Measurements from ENCODE around the gene ARMC7. TPM values are rescaled to one million over a fixed set of nuclear protein-coding genes. Genes with fewer than 3 reads are reported as not detected.

ARMC7 gene
- total and polyA plus RNA-seq, 2 of the 13 experiments (the other 11 are each of a cell fraction or from before 2014, with no cell fraction given) = 3.9 to 4.2 TPM

DNA sequence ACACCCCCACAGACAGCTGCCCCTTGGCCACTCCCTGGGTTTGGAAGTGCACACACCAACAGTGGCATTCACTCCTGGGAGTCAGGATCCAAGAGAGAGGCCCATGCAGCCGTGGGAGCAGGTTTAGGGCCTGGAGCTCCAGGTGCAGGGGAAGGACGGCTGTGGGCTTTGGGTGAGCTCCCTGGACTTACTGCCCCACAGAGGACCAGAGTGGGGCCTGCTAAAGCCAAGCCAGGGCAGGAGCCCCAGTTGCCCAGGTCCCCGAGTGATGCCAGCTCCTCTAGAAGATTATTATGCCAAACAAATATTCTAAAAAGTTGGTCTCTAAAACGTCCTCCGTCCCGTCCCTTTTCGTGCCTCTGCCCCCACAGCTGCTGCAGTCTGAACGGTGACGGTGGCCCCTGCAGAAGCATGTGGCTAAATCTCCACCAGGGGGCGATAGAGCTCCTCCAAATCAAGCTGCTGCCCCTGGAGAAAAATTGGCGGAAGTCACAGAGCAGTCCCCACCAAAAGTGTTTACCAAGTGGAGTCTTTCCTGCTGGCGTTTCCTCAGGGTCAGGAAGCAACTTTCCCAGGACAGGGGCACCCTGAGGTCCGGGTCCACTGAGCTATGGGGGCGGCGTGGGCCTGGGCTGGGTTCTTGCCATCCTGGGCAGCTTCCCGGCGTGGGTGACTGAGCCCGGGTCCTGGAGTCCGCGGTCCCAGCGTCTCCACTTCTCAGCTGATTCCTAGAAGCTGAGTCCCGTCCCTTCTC is 4.2 kb downstream of the ARMC7 start (continued):
- TF ChIP-seq, protein P1, sequence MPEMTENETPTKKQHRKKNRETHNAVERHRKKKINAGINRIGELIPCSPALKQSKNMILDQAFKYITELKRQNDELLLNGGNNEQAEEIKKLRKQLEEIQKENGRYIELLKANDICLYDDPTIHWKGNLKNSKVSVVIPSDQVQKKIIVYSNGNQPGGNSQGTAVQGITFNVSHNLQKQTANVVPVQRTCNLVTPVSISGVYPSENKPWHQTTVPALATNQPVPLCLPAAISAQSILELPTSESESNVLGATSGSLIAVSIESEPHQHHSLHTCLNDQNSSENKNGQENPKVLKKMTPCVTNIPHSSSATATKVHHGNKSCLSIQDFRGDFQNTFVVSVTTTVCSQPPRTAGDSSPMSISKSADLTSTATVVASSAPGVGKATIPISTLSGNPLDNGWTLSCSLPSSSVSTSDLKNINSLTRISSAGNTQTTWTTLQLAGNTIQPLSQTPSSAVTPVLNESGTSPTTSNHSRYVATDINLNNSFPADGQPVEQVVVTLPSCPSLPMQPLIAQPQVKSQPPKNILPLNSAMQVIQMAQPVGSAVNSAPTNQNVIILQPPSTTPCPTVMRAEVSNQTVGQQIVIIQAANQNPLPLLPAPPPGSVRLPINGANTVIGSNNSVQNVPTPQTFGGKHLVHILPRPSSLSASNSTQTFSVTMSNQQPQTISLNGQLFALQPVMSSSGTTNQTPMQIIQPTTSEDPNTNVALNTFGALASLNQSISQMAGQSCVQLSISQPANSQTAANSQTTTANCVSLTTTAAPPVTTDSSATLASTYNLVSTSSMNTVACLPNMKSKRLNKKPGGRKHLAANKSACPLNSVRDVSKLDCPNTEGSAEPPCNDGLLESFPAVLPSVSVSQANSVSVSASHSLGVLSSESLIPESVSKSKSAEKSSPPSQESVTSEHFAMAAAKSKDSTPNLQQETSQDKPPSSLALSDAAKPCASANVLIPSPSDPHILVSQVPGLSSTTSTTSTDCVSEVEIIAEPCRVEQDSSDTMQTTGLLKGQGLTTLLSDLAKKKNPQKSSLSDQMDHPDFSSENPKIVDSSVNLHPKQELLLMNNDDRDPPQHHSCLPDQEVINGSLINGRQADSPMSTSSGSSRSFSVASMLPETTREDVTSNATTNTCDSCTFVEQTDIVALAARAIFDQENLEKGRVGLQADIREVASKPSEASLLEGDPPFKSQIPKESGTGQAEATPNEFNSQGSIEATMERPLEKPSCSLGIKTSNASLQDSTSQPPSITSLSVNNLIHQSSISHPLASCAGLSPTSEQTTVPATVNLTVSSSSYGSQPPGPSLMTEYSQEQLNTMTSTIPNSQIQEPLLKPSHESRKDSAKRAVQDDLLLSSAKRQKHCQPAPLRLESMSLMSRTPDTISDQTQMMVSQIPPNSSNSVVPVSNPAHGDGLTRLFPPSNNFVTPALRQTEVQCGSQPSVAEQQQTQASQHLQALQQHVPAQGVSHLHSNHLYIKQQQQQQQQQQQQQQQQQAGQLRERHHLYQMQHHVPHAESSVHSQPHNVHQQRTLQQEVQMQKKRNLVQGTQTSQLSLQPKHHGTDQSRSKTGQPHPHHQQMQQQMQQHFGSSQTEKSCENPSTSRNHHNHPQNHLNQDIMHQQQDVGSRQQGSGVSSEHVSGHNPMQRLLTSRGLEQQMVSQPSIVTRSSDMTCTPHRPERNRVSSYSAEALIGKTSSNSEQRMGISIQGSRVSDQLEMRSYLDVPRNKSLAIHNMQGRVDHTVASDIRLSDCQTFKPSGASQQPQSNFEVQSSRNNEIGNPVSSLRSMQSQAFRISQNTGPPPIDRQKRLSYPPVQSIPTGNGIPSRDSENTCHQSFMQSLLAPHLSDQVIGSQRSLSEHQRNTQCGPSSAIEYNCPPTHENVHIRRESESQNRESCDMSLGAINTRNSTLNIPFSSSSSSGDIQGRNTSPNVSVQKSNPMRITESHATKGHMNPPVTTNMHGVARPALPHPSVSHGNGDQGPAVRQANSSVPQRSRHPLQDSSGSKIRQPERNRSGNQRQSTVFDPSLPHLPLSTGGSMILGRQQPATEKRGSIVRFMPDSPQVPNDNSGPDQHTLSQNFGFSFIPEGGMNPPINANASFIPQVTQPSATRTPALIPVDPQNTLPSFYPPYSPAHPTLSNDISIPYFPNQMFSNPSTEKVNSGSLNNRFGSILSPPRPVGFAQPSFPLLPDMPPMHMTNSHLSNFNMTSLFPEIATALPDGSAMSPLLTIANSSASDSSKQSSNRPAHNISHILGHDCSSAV (CRISPR knock-in tag; IDR thresholded peaks at IDR 0.05; ENCODE audit: borderline replicate concordance) = no peak
- TF ChIP-seq, protein P2, sequence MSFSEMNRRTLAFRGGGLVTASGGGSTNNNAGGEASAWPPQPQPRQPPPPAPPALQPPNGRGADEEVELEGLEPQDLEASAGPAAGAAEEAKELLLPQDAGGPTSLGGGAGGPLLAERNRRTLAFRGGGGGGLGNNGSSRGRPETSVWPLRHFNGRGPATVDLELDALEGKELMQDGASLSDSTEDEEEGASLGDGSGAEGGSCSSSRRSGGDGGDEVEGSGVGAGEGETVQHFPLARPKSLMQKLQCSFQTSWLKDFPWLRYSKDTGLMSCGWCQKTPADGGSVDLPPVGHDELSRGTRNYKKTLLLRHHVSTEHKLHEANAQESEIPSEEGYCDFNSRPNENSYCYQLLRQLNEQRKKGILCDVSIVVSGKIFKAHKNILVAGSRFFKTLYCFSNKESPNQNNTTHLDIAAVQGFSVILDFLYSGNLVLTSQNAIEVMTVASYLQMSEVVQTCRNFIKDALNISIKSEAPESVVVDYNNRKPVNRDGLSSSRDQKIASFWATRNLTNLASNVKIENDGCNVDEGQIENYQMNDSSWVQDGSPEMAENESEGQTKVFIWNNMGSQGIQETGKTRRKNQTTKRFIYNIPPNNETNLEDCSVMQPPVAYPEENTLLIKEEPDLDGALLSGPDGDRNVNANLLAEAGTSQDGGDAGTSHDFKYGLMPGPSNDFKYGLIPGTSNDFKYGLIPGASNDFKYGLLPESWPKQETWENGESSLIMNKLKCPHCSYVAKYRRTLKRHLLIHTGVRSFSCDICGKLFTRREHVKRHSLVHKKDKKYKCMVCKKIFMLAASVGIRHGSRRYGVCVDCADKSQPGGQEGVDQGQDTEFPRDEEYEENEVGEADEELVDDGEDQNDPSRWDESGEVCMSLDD (CRISPR knock-in tag; IDR thresholded peaks at IDR 0.05; ENCODE audit: borderline replicate concordance) = no peak
- TF ChIP-seq MEF2D (CRISPR knock-in tag; IDR thresholded peaks at IDR 0.05) (peak; percentile 49; the same call in 1 of the 2 replicates), PHF21A (CRISPR knock-in tag; IDR thresholded peaks at IDR 0.05) (no peak), TCF12 (IDR thresholded peaks at IDR 0.05) (no peak), TCF12 (CRISPR knock-in tag; IDR thresholded peaks at IDR 0.05) (no peak), NFYB (CRISPR knock-in tag; IDR thresholded peaks at IDR 0.05) (no peak), ZNF747 (CRISPR knock-in tag; IDR thresholded peaks at IDR 0.05; ENCODE audit: borderline replicate concordance) (no peak; the same call in 1 of the 2 replicates), GFI1 (CRISPR knock-in tag; IDR thresholded peaks at IDR 0.05; ENCODE audit: borderline replicate concordance) (no peak), JARID2 (CRISPR knock-in tag; IDR thresholded peaks at IDR 0.05; ENCODE audit: insufficient replicate concordance) (no peak), ZNF614 (CRISPR knock-in tag; IDR thresholded peaks at IDR 0.05; ENCODE audit: borderline replicate concordance) (no peak; the same call in 1 of the 2 replicates), ZNF549 (CRISPR knock-in tag; IDR thresholded peaks at IDR 0.05) (no peak), MXD4 (CRISPR knock-in tag; IDR thresholded peaks at IDR 0.05) (peak; percentile 46), NCOA1 (CRISPR knock-in tag; IDR thresholded peaks at IDR 0.05) (0 out of 2 replicates have a peak, but pooled peaks have one; percentile 56), ZNF282 (IDR thresholded peaks at IDR 0.05; ENCODE audit: partially characterized antibody) (no peak)
- TF ChIP-seq, protein P3, sequence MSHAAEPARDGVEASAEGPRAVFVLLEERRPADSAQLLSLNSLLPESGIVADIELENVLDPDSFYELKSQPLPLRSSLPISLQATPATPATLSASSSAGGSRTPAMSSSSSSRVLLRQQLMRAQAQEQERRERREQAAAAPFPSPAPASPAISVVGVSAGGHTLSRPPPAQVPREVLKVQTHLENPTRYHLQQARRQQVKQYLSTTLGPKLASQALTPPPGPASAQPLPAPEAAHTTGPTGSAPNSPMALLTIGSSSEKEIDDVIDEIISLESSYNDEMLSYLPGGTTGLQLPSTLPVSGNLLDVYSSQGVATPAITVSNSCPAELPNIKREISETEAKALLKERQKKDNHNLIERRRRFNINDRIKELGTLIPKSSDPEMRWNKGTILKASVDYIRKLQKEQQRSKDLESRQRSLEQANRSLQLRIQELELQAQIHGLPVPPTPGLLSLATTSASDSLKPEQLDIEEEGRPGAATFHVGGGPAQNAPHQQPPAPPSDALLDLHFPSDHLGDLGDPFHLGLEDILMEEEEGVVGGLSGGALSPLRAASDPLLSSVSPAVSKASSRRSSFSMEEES (CRISPR knock-in tag; IDR thresholded peaks at IDR 0.05) = 0 out of 2 replicates have a peak, but pooled peaks have one; percentile 32
- TF ChIP-seq, protein P4, sequence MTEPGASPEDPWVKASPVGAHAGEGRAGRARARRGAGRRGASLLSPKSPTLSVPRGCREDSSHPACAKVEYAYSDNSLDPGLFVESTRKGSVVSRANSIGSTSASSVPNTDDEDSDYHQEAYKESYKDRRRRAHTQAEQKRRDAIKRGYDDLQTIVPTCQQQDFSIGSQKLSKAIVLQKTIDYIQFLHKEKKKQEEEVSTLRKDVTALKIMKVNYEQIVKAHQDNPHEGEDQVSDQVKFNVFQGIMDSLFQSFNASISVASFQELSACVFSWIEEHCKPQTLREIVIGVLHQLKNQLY (CRISPR knock-in tag; IDR thresholded peaks at IDR 0.05) = no peak
